ENCODE data around the gene LCN6.
"Not testable (repeated sequence)": the region's sequence is repeated elsewhere in the genome, so short reads cannot be mapped to it uniquely, and the experiment has no call there.

The LCN6 gene

DNA sequence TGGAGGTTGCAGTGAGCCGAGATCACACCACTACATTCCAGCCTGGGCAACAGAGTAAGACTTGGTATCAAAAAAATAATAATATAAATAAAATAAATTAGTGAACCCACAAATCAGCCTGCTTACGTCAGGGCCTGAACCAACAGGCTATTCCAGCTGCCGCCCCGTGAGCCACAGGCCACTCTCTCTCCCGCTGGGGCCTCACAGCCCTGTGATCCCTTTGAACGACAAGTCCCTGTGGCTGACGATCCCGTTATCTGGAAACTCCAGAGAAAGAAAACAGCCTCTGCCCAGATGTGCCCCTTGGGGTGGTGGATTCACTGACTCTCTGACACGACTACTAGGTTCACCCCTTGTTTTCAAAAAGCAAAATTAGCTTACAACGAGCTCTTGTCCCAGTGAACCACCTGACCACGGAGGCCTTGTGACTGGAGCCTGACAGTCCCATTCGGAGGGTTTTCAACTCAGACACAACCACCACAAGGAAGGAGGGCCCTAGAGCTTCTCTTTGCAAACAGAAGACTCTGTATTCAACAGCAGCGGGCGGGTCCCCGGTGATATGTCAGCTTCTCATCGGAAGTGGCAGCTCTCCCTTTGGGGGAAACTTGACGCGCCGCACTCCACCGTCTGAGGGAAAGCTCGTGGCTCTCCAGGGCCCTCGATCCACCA is 40.3 kb downstream of the LCN6 start:
- Histone ChIP-seq H3K27me3 (replicated peaks; ENCODE audit: control insufficient read depth, insufficient read depth, low read length) (no peaks in the 10 kb centered on the region; the same call in 1 of the 2 replicates), H3K36me3 (ENCODE audit: control insufficient read depth, insufficient read depth, low read length) (no peaks in the 10 kb centered on the region), H3K4me3 (replicated peaks; ENCODE audit: low read depth, low read length) (no peak overlapping the region)
- DNase-seq (ENCODE audit: extremely low read depth, insufficient read length) = no peak
- TF ChIP-seq, protein P1, sequence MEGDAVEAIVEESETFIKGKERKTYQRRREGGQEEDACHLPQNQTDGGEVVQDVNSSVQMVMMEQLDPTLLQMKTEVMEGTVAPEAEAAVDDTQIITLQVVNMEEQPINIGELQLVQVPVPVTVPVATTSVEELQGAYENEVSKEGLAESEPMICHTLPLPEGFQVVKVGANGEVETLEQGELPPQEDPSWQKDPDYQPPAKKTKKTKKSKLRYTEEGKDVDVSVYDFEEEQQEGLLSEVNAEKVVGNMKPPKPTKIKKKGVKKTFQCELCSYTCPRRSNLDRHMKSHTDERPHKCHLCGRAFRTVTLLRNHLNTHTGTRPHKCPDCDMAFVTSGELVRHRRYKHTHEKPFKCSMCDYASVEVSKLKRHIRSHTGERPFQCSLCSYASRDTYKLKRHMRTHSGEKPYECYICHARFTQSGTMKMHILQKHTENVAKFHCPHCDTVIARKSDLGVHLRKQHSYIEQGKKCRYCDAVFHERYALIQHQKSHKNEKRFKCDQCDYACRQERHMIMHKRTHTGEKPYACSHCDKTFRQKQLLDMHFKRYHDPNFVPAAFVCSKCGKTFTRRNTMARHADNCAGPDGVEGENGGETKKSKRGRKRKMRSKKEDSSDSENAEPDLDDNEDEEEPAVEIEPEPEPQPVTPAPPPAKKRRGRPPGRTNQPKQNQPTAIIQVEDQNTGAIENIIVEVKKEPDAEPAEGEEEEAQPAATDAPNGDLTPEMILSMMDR (IDR thresholded peaks at IDR 0.05; ENCODE audit: insufficient read depth, low read length, poor library complexity, severe bottlenecking) = no peak

DNA sequence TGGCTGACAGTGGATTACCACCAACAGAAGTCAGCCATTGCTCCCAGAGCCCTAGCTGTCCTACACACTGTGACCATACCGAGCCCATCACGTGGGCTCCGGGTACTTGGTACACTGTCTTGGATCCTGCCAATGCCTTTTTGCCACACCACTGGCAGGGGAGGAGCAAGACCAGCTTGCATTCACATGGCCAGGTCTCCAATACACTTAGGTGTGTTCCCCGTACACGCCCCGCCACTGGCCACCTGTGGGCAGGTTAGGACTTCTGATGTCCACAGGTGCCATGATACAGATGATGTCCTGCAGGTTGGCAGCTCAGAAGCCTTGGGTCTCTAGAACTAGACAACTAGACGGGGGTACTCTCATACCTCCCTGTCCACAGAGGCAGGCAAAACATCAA is 41.3 kb downstream of the LCN6 start:
- H3K4me3 ChIP-seq (replicated peaks; ENCODE audit: low read depth, low read length) = no peak overlapping the region
- no peaks in the 10 kb centered on the region; the same call in 1 of the 2 replicates for H3K27me3 ChIP-seq (replicated peaks; ENCODE audit: control insufficient read depth, insufficient read depth, low read length)
- no peaks in the 10 kb centered on the region for H3K36me3 ChIP-seq (ENCODE audit: control insufficient read depth, insufficient read depth, low read length)
- TF ChIP-seq, protein P1 (IDR thresholded peaks at IDR 0.05; ENCODE audit: insufficient read depth, low read length, poor library complexity, severe bottlenecking) = no peak
- no peak for DNase-seq (ENCODE audit: extremely low read depth, insufficient read length)

- H3K27me3 ChIP-seq (replicated peaks; ENCODE audit: control insufficient read depth, insufficient read depth, low read length) = no peaks in the 10 kb centered on the region; the same call in 1 of the 2 replicates
- H3K4me3 ChIP-seq (replicated peaks; ENCODE audit: low read depth, low read length) = no peak overlapping the region
- TF ChIP-seq, protein P1 (IDR thresholded peaks at IDR 0.05; ENCODE audit: insufficient read depth, low read length, poor library complexity, severe bottlenecking) = no peak
- DNase-seq (ENCODE audit: extremely low read depth, insufficient read length) = no peak
- H3K36me3 ChIP-seq (ENCODE audit: control insufficient read depth, insufficient read depth, low read length) = no peaks in the 10 kb centered on the region
Observed at GRCh38 chr9:136705564-136705963, 42.8 kb downstream of the LCN6 start.

DNA sequence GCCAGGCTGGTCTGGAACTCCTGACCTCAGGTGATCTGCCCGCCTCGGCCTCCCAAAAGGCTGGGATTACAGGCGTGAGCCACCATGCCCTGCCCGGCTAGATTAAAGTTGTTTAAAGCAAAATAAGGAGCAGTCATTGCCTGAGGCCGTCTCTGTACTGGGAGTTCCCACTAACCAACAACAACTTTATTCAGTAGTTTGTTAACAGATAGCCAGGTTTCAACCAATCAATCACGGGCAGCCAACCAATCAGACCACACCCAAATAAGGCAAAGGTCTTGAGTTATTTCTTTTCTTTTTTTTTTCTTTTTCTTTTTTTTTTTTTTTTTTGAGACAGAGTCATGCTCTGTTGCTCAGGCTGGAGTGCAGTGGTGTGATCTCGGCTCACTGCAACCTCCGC is 43.6 kb downstream of the LCN6 start:
- H3K36me3 ChIP-seq (ENCODE audit: control insufficient read depth, insufficient read depth, low read length); H3K27me3 ChIP-seq (replicated peaks; ENCODE audit: control insufficient read depth, insufficient read depth, low read length); H3K4me3 ChIP-seq (replicated peaks; ENCODE audit: low read depth, low read length); DNase-seq (ENCODE audit: extremely low read depth, insufficient read length): not testable (repeated sequence)

GRCh38 chr9:136703276-136703860 is 45.0 kb downstream of the LCN6 start:
- no peaks in the 10 kb centered on the region for H3K36me3 ChIP-seq (ENCODE audit: control insufficient read depth, insufficient read depth, low read length)
- no peak for DNase-seq (ENCODE audit: extremely low read depth, insufficient read length)
- H3K4me3 ChIP-seq (replicated peaks; ENCODE audit: low read depth, low read length) = no peak overlapping the region
- TF ChIP-seq, protein P1 (IDR thresholded peaks at IDR 0.05; ENCODE audit: insufficient read depth, low read length, poor library complexity, severe bottlenecking) = no peak
- no peaks in the 10 kb centered on the region; the same call in 1 of the 2 replicates for H3K27me3 ChIP-seq (replicated peaks; ENCODE audit: control insufficient read depth, insufficient read depth, low read length)

DNA sequence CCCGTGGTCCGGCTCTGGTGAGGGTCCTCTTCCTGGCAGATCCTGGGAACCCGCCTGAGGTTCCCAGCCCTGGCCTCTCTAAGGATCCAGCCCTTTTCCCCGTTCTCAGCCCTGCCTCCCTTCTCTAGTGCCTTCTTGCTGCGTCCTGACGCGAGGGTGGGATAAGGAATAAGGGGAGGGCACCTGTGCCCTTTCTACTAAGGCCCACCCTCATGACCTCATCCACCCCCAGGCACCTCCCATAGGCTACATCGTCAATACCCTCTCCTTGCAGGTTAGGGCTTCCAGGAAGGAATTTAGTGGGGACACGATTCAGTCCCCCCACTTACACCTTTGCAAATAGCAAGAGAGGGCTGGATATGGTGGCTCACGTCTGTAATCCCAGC is 46.7 kb downstream of the LCN6 start:
- TF ChIP-seq, protein P1 (IDR thresholded peaks at IDR 0.05; ENCODE audit: insufficient read depth, low read length, poor library complexity, severe bottlenecking) = no peak
- H3K36me3 ChIP-seq (ENCODE audit: control insufficient read depth, insufficient read depth, low read length) = no peaks in the 10 kb centered on the region
- no peak for DNase-seq (ENCODE audit: extremely low read depth, insufficient read length)
- no peaks in the 10 kb centered on the region; the same call in 1 of the 2 replicates for H3K27me3 ChIP-seq (replicated peaks; ENCODE audit: control insufficient read depth, insufficient read depth, low read length)
- no peak overlapping the region for H3K4me3 ChIP-seq (replicated peaks; ENCODE audit: low read depth, low read length)

Data from GM06990 (cell line).